Cardiac fibroblast (primary cell): Measurements from ENCODE around the gene SH3RF3.
A peak's percentile ranks its signal among the peaks of the same experiment; 100 is the strongest.

Source experiments
- DNase-seq, 2 donors: peaks; one replicate each; pipeline versions ENCODE4 v3.0.0 to v3.0.0-alpha.2; 2010; ENCODE audit warnings: low read depth in 2 of 2
- H3K4me3 ChIP-seq, 2 donors: replicated peaks in 1 of 2; 1 replicate in 1 of 2; 2 replicates in 1 of 2; pipeline ENCODE4 v1.5.1; 2011; ENCODE audit warnings: low read depth in 2 of 2, low read length in 2 of 2, mild to moderate bottlenecking in 2 of 2, moderate library complexity in 1 of 2
- CTCF ChIP-seq: IDR thresholded peaks from one replicate; pipeline ENCODE4 v1.5.1; 2011; ENCODE audit warnings: low read depth, mild to moderate bottlenecking, low read length, inconsistent platforms

The SH3RF3 gene

GRCh38 chr2:109260116-109260855 lies 131.3 kb downstream of the SH3RF3 start:
- TF ChIP-seq CTCF: no peak
- no peak for DNase-seq
- no peak overlapping the region for H3K4me3 ChIP-seq

GRCh38 chr2:109260886-109261700 lies 132.1 kb downstream of the SH3RF3 start:
- peak; percentile 40 to 47 for DNase-seq
- no peak overlapping the region for H3K4me3 ChIP-seq
- peak; percentile 49 for TF ChIP-seq CTCF

GRCh38 chr2:109261906-109262631 lies 133.1 kb downstream of the SH3RF3 start:
- TF ChIP-seq CTCF: no peak
- DNase-seq: no peak

GRCh38 chr2:109264595-109265328 lies 135.8 kb downstream of the SH3RF3 start:
- no peak overlapping the region for H3K4me3 ChIP-seq
- no peak for TF ChIP-seq CTCF
- DNase-seq: peak; percentile 38 to 88

More at GRCh38 chr2:109261906-109262631, 133.1 kb downstream of the SH3RF3 start:
- no peak overlapping the region for H3K4me3 ChIP-seq

GRCh38 chr2:109265369-109265768 lies 136.4 kb downstream of the SH3RF3 start:
- no peak for TF ChIP-seq CTCF
- no peak overlapping the region for H3K4me3 ChIP-seq
- DNase-seq: no peak

GRCh38 chr2:109265953-109266352 lies 136.9 kb downstream of the SH3RF3 start:
- TF ChIP-seq CTCF: no peak
- H3K4me3 ChIP-seq: no peak overlapping the region
- DNase-seq: no peak
